Measurements from ENCODE around the gene DPH2. TPM values are rescaled to one million over a fixed set of nuclear protein-coding genes. Genes with fewer than 3 reads are reported as not detected.

Gene DPH2
- polyA plus RNA-seq (ENCODE audit: insufficient read length), result 19.5 TPM

GRCh38 chr1:43969746-43970466 lies at the start of gene DPH2:
Gene DPH2, plus strand, starts transcription at chr1:43970010. Its CDS starts 166 bp downstream, at chr1:43970176.
- peak; percentile 96 for DNase-seq

GRCh38 chr1:43921022-43921421 lies 48.8 kb upstream of the DPH2 start:
- DNase-seq, result no peak

- no peak for DNase-seq
Observed at GRCh38 chr1:43924516-43924915, 45.3 kb upstream of the DPH2 start.

GRCh38 chr1:43925846-43926245 lies 44.0 kb upstream of the DPH2 start:
- DNase-seq, result no peak

- no peak for DNase-seq
Observed at GRCh38 chr1:43930168-43930948, 39.5 kb upstream of the DPH2 start.

- no peak for DNase-seq
Observed at GRCh38 chr1:43930949-43931275, 38.9 kb upstream of the DPH2 start.

- DNase-seq, result no peak
Observed at GRCh38 chr1:43931711-43932660, 37.8 kb upstream of the DPH2 start.

- no peak for DNase-seq
Observed at GRCh38 chr1:43932786-43933385, 36.9 kb upstream of the DPH2 start.

- DNase-seq, result no peak
Observed at GRCh38 chr1:43933386-43934100, 36.3 kb upstream of the DPH2 start, which contains the start of gene ARTN. Gene ARTN, plus strand, starts transcription at chr1:43933801. Its CDS starts 1,856 bp downstream, at chr1:43935657.

- peak; percentile 42 for DNase-seq
Observed at GRCh38 chr1:43934101-43934985, 35.5 kb upstream of the DPH2 start.

- DNase-seq, result no peak
Observed at GRCh38 chr1:43934986-43935324, 34.9 kb upstream of the DPH2 start.

GRCh38 chr1:43935711-43936427 lies 33.9 kb upstream of the DPH2 start:
- no peak for DNase-seq

- no peak for DNase-seq
Observed at GRCh38 chr1:43936431-43937151, 33.2 kb upstream of the DPH2 start.

- DNase-seq, result no peak
Observed at GRCh38 chr1:43937179-43937865, 32.5 kb upstream of the DPH2 start.

GRCh38 chr1:43938383-43938782 lies 31.4 kb upstream of the DPH2 start:
- no peak for DNase-seq

GRCh38 chr1:43938892-43939587 lies 30.8 kb upstream of the DPH2 start:
- DNase-seq, result no peak

- no peak for DNase-seq
Observed at GRCh38 chr1:43942411-43942810, 27.4 kb upstream of the DPH2 start.

GRCh38 chr1:43944860-43945259 lies 24.9 kb upstream of the DPH2 start:
- DNase-seq, result no peak

All from hindlimb muscle (tissue), 1 donor.